ENCODE measurements around the gene DMBX1. TPM values are rescaled to one million over a fixed set of nuclear protein-coding genes. Genes with fewer than 3 reads are reported as not detected.

DMBX1 gene
- total RNA-seq, 1 experiment from 2014 or later = 2.3 TPM

DNA sequence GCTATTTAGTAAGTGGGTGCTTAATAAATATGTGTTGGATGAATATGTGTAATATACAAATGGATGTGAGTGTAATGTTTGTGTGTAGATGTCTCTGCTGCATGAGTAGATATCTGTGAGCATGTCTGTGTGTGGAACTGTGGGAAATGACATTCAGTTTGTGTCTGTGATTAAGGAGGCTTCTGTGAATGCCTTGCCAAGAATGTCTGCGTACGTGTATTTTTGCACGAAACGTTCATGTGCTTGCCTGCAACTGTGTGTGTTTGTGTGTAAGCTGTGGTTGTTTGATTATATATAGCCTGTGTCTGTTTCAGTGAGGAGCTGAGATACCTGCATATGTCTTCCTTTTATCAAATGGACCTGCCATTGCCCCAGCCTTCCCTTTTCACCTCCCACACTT lies 13.8 kb downstream of the DMBX1 start:
- Histone ChIP-seq H3K18ac (ENCODE audit: insufficient read length, low read depth, low read length) (no peak overlapping the region), H2BK12ac (ENCODE audit: insufficient read length, low read depth, low read length) (no peak overlapping the region), H3K56ac (ENCODE audit: insufficient read length, low read depth, low read length) (no peak overlapping the region), H3K4me1 (ENCODE audit: insufficient read depth, low read length) (no peaks in the 10 kb centered on the region; the same call in 1 of the 2 replicates), H3K23me2 (ENCODE audit: insufficient read length, low read depth, low read length, poor library complexity, severe bottlenecking) (no peaks in the 10 kb centered on the region), H2BK20ac (ENCODE audit: low read depth, low read length, poor library complexity, severe bottlenecking) (no peak overlapping the region), H3K14ac (ENCODE audit: insufficient read depth, low read length) (no peak overlapping the region), H3K9ac (ENCODE audit: extremely low read depth, insufficient read length, low read length) (no peak overlapping the region), H4K20me1 (ENCODE audit: control insufficient read depth, insufficient read depth, insufficient read length) (no peaks in the 10 kb centered on the region), H2BK15ac (ENCODE audit: low read depth, low read length) (no peak overlapping the region), H3K4me2 (ENCODE audit: insufficient read depth, insufficient read length, low read length) (no peak overlapping the region), H3K27me3 (ENCODE audit: insufficient read depth, low read length) (no peaks in the 10 kb centered on the region), H2BK120ac (ENCODE audit: low read depth, low read length, poor library complexity, severe bottlenecking) (no peak overlapping the region), H3K4ac (ENCODE audit: low read depth, low read length) (no peak overlapping the region), H4K91ac (ENCODE audit: insufficient read length, low read depth, low read length) (no peak overlapping the region), H3K23ac (ENCODE audit: insufficient read length, low read depth, low read length) (no peak overlapping the region), H2AK5ac (ENCODE audit: insufficient read length, low read length) (no peak overlapping the region), H3K79me1 (ENCODE audit: insufficient read depth, low read depth, low read length, poor library complexity, severe bottlenecking) (no peaks in the 10 kb centered on the region), H2AFZ (ENCODE audit: low read length) (no peak overlapping the region), H4K8ac (replicated peaks; ENCODE audit: insufficient read length, low read depth, low read length) (no peak overlapping the region), H3K79me2 (ENCODE audit: insufficient read depth, low read length) (no peaks in the 10 kb centered on the region), H2BK5ac (ENCODE audit: insufficient read length, low read length) (no peak overlapping the region), H3K9me3 (ENCODE audit: control insufficient read depth, low read depth, low read length) (no peaks in the 10 kb centered on the region), H4K5ac (ENCODE audit: insufficient read length, low read depth, low read length) (no peak overlapping the region), H3T11ph (ENCODE audit: low read length) (no peak overlapping the region), H3K27ac (ENCODE audit: insufficient read length, low read depth, low read length) (no peak overlapping the region)
- Mint-ChIP-seq H3K36me3 (ENCODE audit: insufficient read depth in 1 of 3, low read depth in 3 of 3) (no peaks in the 10 kb centered on the region), H3K9me3 (no peaks in the 10 kb centered on the region; a peak in 1 of 5 replicates), H3K27ac (no peak overlapping the region; a peak in 1 of 7 replicates), H3K27me3 (ENCODE audit: low read depth) (peaks cover 47% of the 10 kb centered on the region), H3K4me3 (no peak overlapping the region), H3K4me1 (peaks cover 16 to 26% of the 10 kb centered on the region in 2 experiments)
- no CpG with 5 or more reads among the region's 4 CpGs for WGBS (ENCODE audit: extremely low coverage, insufficient read length, low lambda C conversion rate)
- TF ChIP-seq, protein P1, sequence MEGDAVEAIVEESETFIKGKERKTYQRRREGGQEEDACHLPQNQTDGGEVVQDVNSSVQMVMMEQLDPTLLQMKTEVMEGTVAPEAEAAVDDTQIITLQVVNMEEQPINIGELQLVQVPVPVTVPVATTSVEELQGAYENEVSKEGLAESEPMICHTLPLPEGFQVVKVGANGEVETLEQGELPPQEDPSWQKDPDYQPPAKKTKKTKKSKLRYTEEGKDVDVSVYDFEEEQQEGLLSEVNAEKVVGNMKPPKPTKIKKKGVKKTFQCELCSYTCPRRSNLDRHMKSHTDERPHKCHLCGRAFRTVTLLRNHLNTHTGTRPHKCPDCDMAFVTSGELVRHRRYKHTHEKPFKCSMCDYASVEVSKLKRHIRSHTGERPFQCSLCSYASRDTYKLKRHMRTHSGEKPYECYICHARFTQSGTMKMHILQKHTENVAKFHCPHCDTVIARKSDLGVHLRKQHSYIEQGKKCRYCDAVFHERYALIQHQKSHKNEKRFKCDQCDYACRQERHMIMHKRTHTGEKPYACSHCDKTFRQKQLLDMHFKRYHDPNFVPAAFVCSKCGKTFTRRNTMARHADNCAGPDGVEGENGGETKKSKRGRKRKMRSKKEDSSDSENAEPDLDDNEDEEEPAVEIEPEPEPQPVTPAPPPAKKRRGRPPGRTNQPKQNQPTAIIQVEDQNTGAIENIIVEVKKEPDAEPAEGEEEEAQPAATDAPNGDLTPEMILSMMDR (conservative IDR thresholded peaks at IDR 0.05) = no peak
- no peak for DNase-seq
